GM12864 (cell line): ENCODE results near the gene YARS1.

Experiments
- DNase-seq: peaks from one replicate; pipeline ENCODE4 v3.0.0-alpha.2; 2011; ENCODE audit warnings: low read depth
- H3K4me3 ChIP-seq: 2 replicates; pipeline ENCODE4 v1.5.1; 2011; ENCODE audit warnings: mild to moderate bottlenecking, low read depth, low read length, control low read depth
- CTCF ChIP-seq: IDR thresholded peaks from 2 replicates; pipeline ENCODE4 v1.5.1; 2011; ENCODE audit warnings: low read depth, mild to moderate bottlenecking, moderate library complexity, low read length, control low read depth, inconsistent platforms; ENCODE audit errors: missing control alignments

The YARS1 gene

GRCh38 chr1:32813941-32814739 is 3.0 kb downstream of the YARS1 start:
- TF ChIP-seq CTCF = no peak
- H3K4me3 ChIP-seq = no peak overlapping the region
- DNase-seq = no peak

GRCh38 chr1:32811917-32812316 is 5.2 kb downstream of the YARS1 start:
- no peak for TF ChIP-seq CTCF
- no peak for DNase-seq
- H3K4me3 ChIP-seq = no peak overlapping the region

GRCh38 chr1:32811265-32811664 is 5.9 kb downstream of the YARS1 start:
- no peak for DNase-seq
- no peak overlapping the region for H3K4me3 ChIP-seq
- TF ChIP-seq CTCF = no peak

- TF ChIP-seq CTCF = no peak
- DNase-seq = no peak
- no peak overlapping the region for H3K4me3 ChIP-seq
These were observed 6.8 kb downstream of the YARS1 start for GRCh38 chr1:32810358-32810757.

- H3K4me3 ChIP-seq = no peak overlapping the region
- TF ChIP-seq CTCF = no peak
- no peak for DNase-seq
These were observed 8.6 kb downstream of the YARS1 start for GRCh38 chr1:32808580-32808979.

- DNase-seq = no peak
- no peak for TF ChIP-seq CTCF
- H3K4me3 ChIP-seq = no peak overlapping the region
These were observed 10.1 kb downstream of the YARS1 start for GRCh38 chr1:32806910-32807523.
